Heart left ventricle (tissue), 16 donors: ENCODE data around the gene ADGRV1. TPM values are rescaled to one million over a fixed set of nuclear protein-coding genes. Genes with fewer than 3 reads are reported as not detected.

Experiments used
- ATAC-seq, 4 donors: fragments of 200-7000 bp; cut with Tn5 transposase; one replicate each; pipeline ENCODE4 v1.9.1; 2020 to 2022; ENCODE audit warnings: moderate library complexity in 4 of 4, mild to moderate bottlenecking in 3 of 4, moderate number of reproducible peaks in 1 of 4
- DNase-seq, 5 donors: peaks; one replicate each; pipeline ENCODE4 v3.0.0-alpha.2; 2020
- H3K27ac ChIP-seq, 12 donors: fragments of 200-600 bp; sonication (generic) in 4 of 12; one replicate each; pipeline versions ENCODE4 v1.5.0 to v1.8.0; 2016 to 2022; ENCODE audit warnings: mild to moderate bottlenecking in 2 of 12
- H3K27me3 ChIP-seq, 9 donors: fragments of 200-600 bp; sonication (generic) in 2 of 9; one replicate each; pipeline versions ENCODE4 v1.5.1 to v1.8.0; 2016 to 2022; ENCODE audit warnings: mild to moderate bottlenecking in 3 of 9
- H3K36me3 ChIP-seq, 9 donors: fragments of 200-600 bp; sonication (generic) in 2 of 9; one replicate each; pipeline versions ENCODE4 v1.5.0 to v1.8.0; 2018 to 2022; ENCODE audit warnings: mild to moderate bottlenecking in 2 of 9
- H3K4me1 ChIP-seq, 12 donors: fragments of 200-600 bp; sonication (generic) in 4 of 12; one replicate each; pipeline versions ENCODE4 v1.5.0 to v1.8.0; 2016 to 2022; ENCODE audit warnings: mild to moderate bottlenecking in 3 of 12
- H3K4me3 ChIP-seq, 12 donors: fragments of 200-600 bp; sonication (generic) in 4 of 12; one replicate each; pipeline versions ENCODE4 v1.5.0 to v1.8.0; 2017 to 2022; ENCODE audit warnings: mild to moderate bottlenecking in 9 of 12, moderate library complexity in 4 of 12
- H3K9me3 ChIP-seq, 12 donors: fragments of 200-600 bp; sonication (generic) in 4 of 12; one replicate each; pipeline versions ENCODE4 v1.5.0 to v1.8.0; 2016 to 2022; ENCODE audit warnings: mild to moderate bottlenecking in 1 of 12
- CTCF ChIP-seq, 12 donors: fragments of 200-600 bp; sonication (generic) in 4 of 12; IDR thresholded peaks; one replicate each; pipeline versions ENCODE4 v1.5.0 to v1.8.0; 2018 to 2022; ENCODE audit warnings: antibody characterized with exemption in 12 of 12, mild to moderate bottlenecking in 5 of 12
- POLR2A ChIP-seq, 2 donors: fragments of 450-650 bp; IDR thresholded peaks; one replicate each; pipeline ENCODE4 v1.6.1; 2017; ENCODE audit warnings: antibody characterized with exemption in 2 of 2, mild to moderate bottlenecking in 2 of 2, moderate library complexity in 2 of 2
- WGBS, 4 donors: extraction: QIAGEN DNeasy Blood & Tissue Kit in 2 of 4; methylation state at CpG; one replicate each; pipeline versions ENCODE4 v1.1.5 to v1.1.7; 2013 to 2018; 5-methylcytosine and 5-hydroxymethylcytosine counted together
- intact Hi-C, 10 donors: fragments of 100-400 bp; cut with DNase I; formaldehyde crosslinking; loops; one replicate each; pipeline versions ENCODE4 v1.11.1 to v1.14.2; 2022
- polyA plus RNA-seq, 2 donors: library from polyadenylated mRNA; stranded (reverse); fragments of 200-250 nt; gene quantifications; one replicate each; pipeline ENCODE4 v1.2.3, GENCODE V29; 2013
- total RNA-seq, 9 donors: library from RNA; depleted of rRNA in 2 of 9; stranded (reverse); fragments of >200 nt in 2 of 9; fragmentation: NEBNext Ultra II Directional in 3 of 9; extraction: Animal tissue kit (Norgen Biotek cat#: 25700) in 3 of 9; gene quantifications; one replicate each; pipeline versions ENCODE4 v1.1.0 to v1.2.4, GENCODE V29; 2016 to 2023
- donor health status: ischemic (EF 13 %, LVEDD 7.1; RV severe dilation, severe dysfunction).
- donor health status: healthy with polysubstance abuse.
- donor health status: DM: no; HTN: yes; CAD: no.
- donor health status: DM: no; HTN: no; CAD: no.
- donor health status: ischemic (EF 25% LVEDD 6.9; RV normal size, moderate dysfunction).
- donor health status: ischemic (EF 25% LVEDD 5.7; RV mildly dilated, moderate dysfunction).
- donor health status: healthy.
- donor health status: DM: yes; HTN: yes; CAD: no.
- donor health status: ischemic (EF 35%, LVEDD 5.7; RV mildly dilated, moderate dysfunction).
- donor health status: nonischemic (EF 11% LVEDD 7.7; RV severe dilation, severe dysfunction).
- donor health status: DM: yes; HTN: yes; CAD: no.
- donor health status: PGD.
- donor health status: ischemic (EF 29% LVEDD 5.4; RV normal size, mild dysfunction).
- donor health status: nonischemic (EF 23%, LVEDD 6.1; RV moderate dilation, normal function).

ADGRV1 gene
- total and polyA plus RNA-seq, 11 donors: 0.25 to 0.29 TPM; not detected in 9

DNA sequence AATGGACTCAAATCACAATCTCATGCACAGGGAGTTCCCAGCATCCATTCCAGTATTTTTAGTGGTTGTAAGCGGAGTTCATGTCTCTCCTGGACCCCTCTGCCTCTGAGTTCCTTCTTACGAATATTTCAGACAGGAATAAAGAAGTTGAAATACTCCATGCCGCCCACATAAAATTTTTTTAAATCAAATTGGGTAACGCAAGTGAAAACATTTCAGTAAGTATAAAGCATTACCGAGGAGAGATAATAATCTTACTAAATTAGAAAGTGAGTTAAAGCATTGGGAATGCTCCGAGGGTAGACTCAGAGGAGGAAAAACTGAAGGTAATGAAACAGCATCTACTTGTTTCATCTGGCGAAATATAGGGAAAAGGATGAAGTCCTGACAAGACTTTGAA, 506.9 kb downstream of the ADGRV1 start:
- TF ChIP-seq CTCF (IDR thresholded peaks at IDR 0.05): no peak
- no peak for TF ChIP-seq POLR2A (IDR thresholded peaks at IDR 0.05)
- DNase-seq (no peak), ATAC-seq (no peak)
- Histone ChIP-seq H3K27me3 (no peaks in the 10 kb centered on the region), H3K9me3 (peaks cover 0 to 5% (median 0%) of the 10 kb centered on the region in 12 donors), H3K4me3 (no peak overlapping the region), H3K4me1 (no peaks in the 10 kb centered on the region), H3K36me3 (no peaks in the 10 kb centered on the region), H3K27ac (peak overlapping the region in 1 of 12 donors; percentile 51)
- 81 to 85% (median 85%) methylated on average over 7 of the region's 7 CpGs for WGBS, 4 donors
- intact Hi-C loops: no loop called here

DNA sequence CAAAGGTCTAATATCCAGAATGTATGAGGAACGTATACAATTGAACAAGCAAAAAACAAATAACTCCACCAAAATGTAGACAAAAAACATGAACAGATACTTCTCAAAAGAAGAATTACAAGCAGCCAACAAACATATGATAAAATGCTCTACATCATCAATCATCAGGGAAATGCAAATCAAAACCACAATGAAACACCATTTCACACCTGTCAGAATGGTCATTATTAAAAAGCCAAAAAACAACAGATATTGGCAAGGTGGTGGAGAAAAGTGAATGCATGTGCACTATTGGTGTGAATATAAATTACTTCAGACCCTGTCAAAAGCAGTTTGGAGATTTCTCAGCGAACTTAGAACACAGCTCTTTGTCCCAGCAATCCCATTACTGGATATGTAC, 510.8 kb downstream of the ADGRV1 start:
- Histone ChIP-seq H3K27ac (no peak overlapping the region), H3K4me3 (no peak overlapping the region), H3K4me1 (no peaks in the 10 kb centered on the region), H3K9me3 (peaks cover 0 to 5% (median 0%) of the 10 kb centered on the region in 12 donors), H3K27me3 (no peaks in the 10 kb centered on the region), H3K36me3 (no peaks in the 10 kb centered on the region)
- ATAC-seq (no peak), DNase-seq (no peak)
- intact Hi-C loops: no loop called here
- TF ChIP-seq POLR2A (IDR thresholded peaks at IDR 0.05) (no peak), CTCF (IDR thresholded peaks at IDR 0.05) (no peak)
- WGBS, 4 donors: 91 to 97% (median 94%) methylated on average over 2 of the region's 2 CpGs

DNA sequence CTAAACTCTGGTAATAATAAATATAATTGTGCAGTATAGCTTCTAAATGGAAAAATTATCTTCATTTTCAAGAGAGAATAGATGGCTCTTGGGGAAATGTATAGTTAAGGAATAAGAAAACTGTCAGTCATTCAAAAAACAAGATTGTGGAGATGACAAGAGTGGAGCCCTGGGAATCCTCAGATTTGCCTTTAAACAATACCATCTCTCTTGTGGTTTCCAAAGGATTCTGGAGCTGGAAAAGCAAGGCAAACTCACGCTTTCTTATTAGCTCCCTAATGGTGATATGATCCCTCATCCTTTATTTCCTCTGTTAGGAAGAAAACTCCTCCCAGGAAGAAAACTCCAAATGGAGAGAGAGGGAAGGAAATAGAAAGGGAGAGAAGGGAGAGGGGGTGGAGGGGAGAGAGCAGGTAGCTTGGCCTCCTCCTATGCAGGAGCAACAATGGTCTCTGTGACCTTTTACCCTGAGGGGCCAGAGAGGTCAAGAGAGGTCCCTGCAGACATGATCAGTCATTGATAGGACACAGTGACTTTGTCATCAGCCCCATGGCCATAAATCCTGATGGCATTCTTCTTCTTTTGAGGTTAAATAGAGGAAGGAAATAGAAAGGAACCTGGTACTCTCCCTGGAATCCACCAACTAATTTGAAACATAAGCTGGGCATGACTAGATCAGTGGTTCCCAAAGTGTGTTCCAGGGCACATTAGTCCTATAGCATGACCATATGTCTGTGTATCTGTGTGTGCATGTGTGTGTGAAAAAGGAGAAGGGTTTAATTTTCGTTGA, 512.4 kb downstream of the ADGRV1 start:
- H3K4me1 ChIP-seq: no peaks in the 10 kb centered on the region
- no peaks in the 10 kb centered on the region for H3K36me3 ChIP-seq
- WGBS, 4 donors: 85 to 90% (median 86%) methylated on average over 2 of the region's 2 CpGs
- no peak overlapping the region for H3K27ac ChIP-seq
- TF ChIP-seq CTCF (IDR thresholded peaks at IDR 0.05): no peak
- TF ChIP-seq POLR2A (IDR thresholded peaks at IDR 0.05): no peak
- intact Hi-C loops: loop anchor here in 1 of 10 donors (10.0 kb wide), 1 partner anchor 126 kb away; no protein-coding TSS in a partner anchor
- H3K9me3 ChIP-seq: peaks cover 0 to 5% (median 0%) of the 10 kb centered on the region in 12 donors
- DNase-seq: no peak
- H3K27me3 ChIP-seq: no peaks in the 10 kb centered on the region
- no peak overlapping the region for H3K4me3 ChIP-seq
- ATAC-seq: no peak

GRCh38 chr5:91072881-91073280, 514.3 kb downstream of the ADGRV1 start:
- no peak overlapping the region for H3K27ac ChIP-seq
- no peaks in the 10 kb centered on the region for H3K36me3 ChIP-seq
- peak in 1 of 4 donors; percentile 58 for ATAC-seq
- no peaks in the 10 kb centered on the region for H3K27me3 ChIP-seq
- 47 to 53% (median 49%) methylated on average over 2 of the region's 2 CpGs for WGBS, 4 donors
- no peak overlapping the region for H3K4me3 ChIP-seq
- DNase-seq: no peak
- intact Hi-C loops: loop anchor here in 1 of 10 donors (10.0 kb wide), 1 partner anchor 128 kb away; no protein-coding TSS in a partner anchor
- H3K4me1 ChIP-seq: no peaks in the 10 kb centered on the region
- H3K9me3 ChIP-seq: peaks cover 0 to 5% (median 0%) of the 10 kb centered on the region in 12 donors
- TF ChIP-seq POLR2A (IDR thresholded peaks at IDR 0.05): no peak
- TF ChIP-seq CTCF (IDR thresholded peaks at IDR 0.05): no peak
